Upper lobe of left lung (tissue), 4 donors: ENCODE results near the gene BCAS3.

Experiments used
- CTCF ChIP-seq, 6 experiments: fragments of 450-650 bp in 4 of 6; fragments of 200-600 bp in 2 of 6; sonication (generic) in 2 of 6; IDR thresholded peaks; one replicate each; pipeline ENCODE4 v1.5.1; 2016 to 2019; ENCODE audit warnings: antibody characterized with exemption in 6 of 6
- POLR2A ChIP-seq, 4 donors: fragments of 450-650 bp; IDR thresholded peaks; one replicate each; pipeline ENCODE4 v1.5.1; 2016 to 2017; ENCODE audit warnings: antibody characterized with exemption in 4 of 4, mild to moderate bottlenecking in 2 of 4
- POLR2AphosphoS5 ChIP-seq, 2 donors: sonication (generic); formaldehyde crosslinking; IDR thresholded peaks; one replicate each; pipeline ENCODE4 v1.5.1; 2017; ENCODE audit warnings: antibody characterized with exemption in 2 of 2

GRCh38 chr17:61406971-61407911, 729.6 kb downstream of the BCAS3 start:
- TF ChIP-seq POLR2AphosphoS5 (IDR thresholded peaks at IDR 0.05) (no peak), CTCF (IDR thresholded peaks at IDR 0.05) (no peak), POLR2A (IDR thresholded peaks at IDR 0.05) (no peak)
